Posterior cingulate gyrus (tissue), 11 donors: ENCODE results near the gene FBXL19.
A peak's percentile ranks its signal among the peaks of the same experiment; 100 is the strongest.

ENCODE experiments used
- DNase-seq, 10 donors: peaks; one replicate each; pipeline versions ENCODE4 v3.0.0 to v3.0.0-alpha.2; 2020 to 2021; ENCODE audit warnings: mixed read lengths in 3 of 10
- intact Hi-C: fragments of 100-400 bp; cut with DNase I; formaldehyde crosslinking; loops from one replicate; pipeline ENCODE4 v1.15.1; 2023

Gene FBXL19

DNA sequence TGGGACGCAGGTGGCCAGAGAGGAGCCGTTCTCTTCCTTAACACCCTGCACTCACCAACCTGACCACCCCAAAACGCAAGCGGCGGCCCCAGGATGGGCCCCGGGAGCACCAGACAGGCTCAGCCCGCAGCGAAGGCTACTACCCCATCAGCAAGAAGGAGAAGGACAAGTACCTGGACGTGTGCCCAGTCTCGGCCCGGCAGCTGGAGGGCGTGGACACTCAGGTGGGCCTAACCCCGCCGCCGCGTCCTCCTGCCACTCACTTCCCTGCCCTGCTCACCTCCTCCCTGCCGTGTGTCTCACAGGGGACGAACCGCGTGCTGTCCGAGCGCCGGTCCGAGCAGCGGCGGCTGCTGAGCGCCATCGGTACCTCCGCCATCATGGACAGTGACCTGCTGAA is 57.1 kb downstream of the FBXL19 start:
- intact Hi-C loops = no loop called here
- peak in 1 of 10 donors; percentile 73 for DNase-seq

DNA sequence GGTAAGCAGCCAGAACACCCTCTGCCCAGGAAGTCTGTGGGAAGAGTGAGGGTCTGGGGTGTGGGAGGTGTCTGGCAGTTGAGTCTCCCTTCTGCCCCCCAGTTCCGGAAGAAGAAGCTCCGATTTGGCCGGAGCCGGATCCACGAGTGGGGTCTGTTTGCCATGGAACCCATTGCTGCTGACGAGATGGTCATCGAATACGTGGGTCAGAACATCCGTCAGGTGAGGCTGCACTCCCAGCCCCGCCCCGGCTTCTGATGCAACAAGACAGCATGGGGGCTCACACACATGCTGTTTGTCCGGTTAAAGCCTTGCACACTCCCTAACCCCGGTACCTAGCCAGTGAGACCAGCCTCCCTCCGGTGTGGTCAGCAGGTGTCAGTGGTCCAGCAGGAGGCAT is 57.6 kb downstream of the FBXL19 start:
- peak in 1 of 10 donors; percentile 81 for DNase-seq

GRCh38 chr16:30982548-30983288 is 59.3 kb downstream of the FBXL19 start:
- peak in 1 of 10 donors; percentile 83 for DNase-seq

More for the DNA sequence above, 57.6 kb downstream of the FBXL19 start:
- intact Hi-C loops = no loop called here

DNA sequence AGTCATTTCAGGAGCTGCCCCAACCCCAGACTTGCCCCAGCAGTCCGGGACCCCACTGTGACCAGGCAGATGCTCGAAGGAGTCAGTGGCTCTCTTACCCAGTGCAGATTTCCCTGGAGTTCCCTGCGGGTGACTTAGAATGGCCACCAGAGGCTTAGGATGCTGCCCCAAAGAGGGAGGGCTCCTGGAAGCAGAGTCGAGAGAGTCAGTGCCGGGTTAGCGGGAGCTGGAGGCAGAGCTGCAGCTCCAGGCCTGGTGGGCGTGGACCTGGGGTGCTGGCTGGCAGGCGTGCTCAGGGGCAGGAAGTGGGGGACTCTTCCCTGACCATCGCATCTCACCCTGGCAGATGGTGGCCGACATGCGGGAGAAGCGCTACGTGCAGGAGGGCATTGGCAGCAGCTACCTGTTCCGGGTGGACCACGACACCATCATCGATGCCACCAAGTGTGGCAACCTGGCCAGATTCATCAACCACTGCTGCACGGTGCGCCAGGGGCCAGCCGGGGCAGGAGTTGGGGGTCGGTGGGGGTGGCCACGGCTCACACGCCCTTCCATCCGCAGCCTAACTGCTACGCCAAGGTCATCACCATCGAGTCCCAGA is 60.0 kb downstream of the FBXL19 start:
- peak in 1 of 10 donors; percentile 53 for DNase-seq
- intact Hi-C loops = no loop called here

More at GRCh38 chr16:30982548-30983288, 59.3 kb downstream of the FBXL19 start:
- intact Hi-C loops = no loop called here

DNA sequence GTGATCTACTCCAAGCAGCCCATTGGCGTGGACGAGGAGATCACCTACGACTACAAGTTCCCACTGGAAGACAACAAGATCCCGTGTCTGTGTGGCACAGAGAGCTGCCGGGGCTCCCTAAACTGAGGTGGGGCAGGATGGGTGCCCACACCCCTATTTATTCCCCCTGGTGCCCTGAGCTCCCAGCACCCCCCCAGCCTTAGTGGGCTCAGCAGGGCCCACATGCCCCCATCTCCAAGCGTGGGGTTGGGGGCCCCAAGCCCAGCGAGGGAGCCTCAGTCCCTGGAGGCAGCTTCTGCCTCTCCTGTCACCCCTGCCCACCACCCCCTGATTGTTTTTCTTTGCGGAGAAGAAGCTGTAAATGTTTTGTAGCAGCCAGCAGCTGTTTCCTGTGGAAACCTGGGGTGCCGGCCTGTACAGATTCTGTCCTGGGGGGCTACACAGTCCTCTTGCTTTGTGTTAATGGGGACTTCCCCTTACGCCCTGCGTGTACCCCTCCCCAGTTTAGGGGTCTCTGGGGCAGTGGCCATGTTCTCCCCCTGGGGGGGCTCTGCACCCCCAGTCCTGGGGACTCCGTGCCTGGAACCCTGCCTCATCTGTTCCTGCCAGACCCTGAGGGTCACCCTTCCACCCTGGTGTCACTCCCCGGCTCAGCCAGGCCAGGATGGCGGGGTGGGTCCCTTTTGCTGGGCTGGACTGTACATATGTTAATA is 60.7 kb downstream of the FBXL19 start:
- DNase-seq = peak in 1 of 10 donors; percentile 85
- intact Hi-C loops = loop anchor here (2.0 kb wide), 1 partner anchor 459 kb away; the partner anchor contains the start of gene ZNF843

GRCh38 chr16:30984669-30985400 is 61.5 kb downstream of the FBXL19 start, which contains the start of gene HSD3B7:
TSS of gene HSD3B7 (plus strand) at chr16:30985207. CDS start at chr16:30985659, 452 bp downstream.
- peak; percentile 64 to 97 (median 88) for DNase-seq
- intact Hi-C loops = loop anchor here (1.0 to 5.0 kb wide), 3 partner anchors 112 to 883 kb away; partner anchors contain the start of gene ZNF843

DNA sequence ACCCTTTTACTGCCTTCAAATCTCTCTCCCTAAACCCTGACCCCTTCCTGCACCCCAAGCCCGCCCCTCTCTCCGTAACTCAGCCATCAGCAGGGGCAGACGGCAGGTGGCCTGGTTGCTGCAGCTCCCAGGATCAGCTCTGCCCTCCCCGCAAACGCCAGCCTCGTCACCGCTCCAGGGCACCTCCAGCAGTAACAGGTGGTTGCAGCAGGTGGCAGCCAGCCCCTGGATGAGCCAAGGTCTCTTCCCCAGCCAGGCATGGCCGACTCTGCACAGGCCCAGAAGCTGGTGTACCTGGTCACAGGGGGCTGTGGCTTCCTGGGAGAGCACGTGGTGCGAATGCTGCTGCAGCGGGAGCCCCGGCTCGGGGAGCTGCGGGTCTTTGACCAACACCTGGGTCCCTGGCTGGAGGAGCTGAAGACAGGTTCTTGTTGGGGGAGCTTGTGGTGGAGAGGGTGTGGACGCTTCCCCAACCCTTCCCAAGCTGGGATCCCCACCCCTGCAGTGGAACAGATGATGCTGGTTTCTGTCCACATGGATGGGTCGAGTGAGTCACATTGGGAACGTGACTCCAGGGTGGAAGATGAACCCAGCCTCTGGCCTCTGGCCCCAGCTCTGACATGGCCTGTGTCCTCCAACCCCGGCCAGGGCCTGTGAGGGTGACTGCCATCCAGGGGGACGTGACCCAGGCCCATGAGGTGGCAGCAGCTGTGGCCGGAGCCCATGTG is 62.2 kb downstream of the FBXL19 start:
- peak in 2 of 10 donors; percentile 78 to 81 for DNase-seq
- intact Hi-C loops = loop anchor here (1.0 to 5.0 kb wide), 3 partner anchors 112 to 883 kb away; partner anchors contain the start of gene ZNF843

GRCh38 chr16:30986129-30986991 is 63.0 kb downstream of the FBXL19 start:
- DNase-seq = peak in 2 of 10 donors; percentile 61 to 82
- intact Hi-C loops = loop anchor here (5.0 kb wide), 1 partner anchor 111 kb away; no protein-coding TSS in a partner anchor

DNA sequence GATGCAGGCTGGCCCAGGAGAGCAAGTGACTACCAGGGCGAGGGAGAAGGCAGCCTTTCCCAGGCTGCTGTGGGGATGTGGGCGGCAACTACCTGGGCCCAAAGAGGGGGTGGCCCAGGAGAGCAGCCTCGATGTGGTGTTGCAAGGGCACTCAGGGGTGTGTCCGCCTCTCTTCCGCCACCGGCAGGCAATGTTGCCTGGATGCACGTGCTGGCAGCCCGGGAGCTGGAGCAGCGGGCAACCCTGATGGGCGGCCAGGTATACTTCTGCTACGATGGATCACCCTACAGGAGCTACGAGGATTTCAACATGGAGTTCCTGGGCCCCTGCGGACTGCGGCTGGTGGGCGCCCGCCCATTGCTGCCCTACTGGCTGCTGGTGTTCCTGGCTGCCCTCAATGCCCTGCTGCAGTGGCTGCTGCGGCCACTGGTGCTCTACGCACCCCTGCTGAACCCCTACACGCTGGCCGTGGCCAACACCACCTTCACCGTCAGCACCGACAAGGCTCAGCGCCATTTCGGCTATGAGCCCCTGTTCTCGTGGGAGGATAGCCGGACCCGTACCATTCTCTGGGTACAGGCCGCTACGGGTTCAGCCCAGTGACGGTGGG is 64.3 kb downstream of the FBXL19 start:
- peak in 1 of 10 donors; percentile 72 for DNase-seq
- intact Hi-C loops = loop anchor here (5.0 kb wide), 1 partner anchor 110 kb away; no protein-coding TSS in a partner anchor

DNA sequence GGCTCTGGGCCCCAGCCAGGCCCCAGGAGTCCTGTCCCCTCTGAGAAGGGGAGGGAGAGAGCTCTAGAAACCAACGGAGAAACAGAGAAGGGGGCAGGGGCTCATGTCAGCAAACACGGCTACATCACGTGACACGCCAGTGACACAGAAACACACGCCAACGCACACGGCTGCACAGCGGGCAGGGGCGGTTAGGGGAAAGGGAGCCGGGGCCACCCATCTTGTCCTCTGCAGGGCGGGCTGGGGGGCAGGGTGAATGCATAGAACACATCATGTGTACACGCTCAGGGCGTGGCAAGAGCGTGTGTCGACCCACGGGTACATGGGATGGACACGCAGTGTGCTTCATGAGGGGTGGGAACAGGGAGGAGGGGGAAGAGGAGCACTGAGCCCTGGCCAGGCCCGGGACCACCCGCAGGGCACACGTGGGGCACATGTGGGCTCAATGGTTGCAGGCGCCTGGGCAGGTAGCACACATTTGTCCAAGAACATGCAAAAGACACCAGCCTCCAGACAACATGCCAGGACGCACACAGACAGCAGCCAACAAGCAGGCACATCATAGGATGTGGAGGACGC is 66.2 kb downstream of the FBXL19 start:
- intact Hi-C loops = loop anchor here (5.0 kb wide), 1 partner anchor 108 kb away; no protein-coding TSS in a partner anchor
- DNase-seq = no peak

GRCh38 chr16:30990105-30990504 is 66.7 kb downstream of the FBXL19 start:
- DNase-seq = peak in 1 of 10 donors; percentile 62

DNA sequence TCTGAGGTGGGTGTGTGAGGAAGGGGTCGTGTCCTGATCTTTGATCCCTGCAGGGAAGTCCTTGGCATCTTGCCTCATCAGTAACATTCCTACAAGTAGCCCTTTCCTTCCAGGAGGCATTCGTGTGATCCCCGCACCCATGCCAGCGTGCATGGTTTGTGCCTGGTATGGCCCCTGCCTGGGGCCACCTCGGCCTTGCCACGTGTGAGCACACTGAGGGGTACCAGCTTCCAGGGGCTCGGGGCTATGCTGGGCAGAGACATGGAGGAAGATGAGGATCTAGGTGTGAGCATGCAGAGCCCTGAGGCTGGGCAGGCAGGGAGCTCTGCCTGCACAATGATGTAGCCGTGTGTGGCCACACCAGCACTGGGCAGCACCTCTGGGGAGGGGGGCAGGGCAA is 67.7 kb downstream of the FBXL19 start:
- no peak for DNase-seq
- intact Hi-C loops = no loop called here

More at GRCh38 chr16:30990105-30990504, 66.7 kb downstream of the FBXL19 start:
- intact Hi-C loops = no loop called here

DNA sequence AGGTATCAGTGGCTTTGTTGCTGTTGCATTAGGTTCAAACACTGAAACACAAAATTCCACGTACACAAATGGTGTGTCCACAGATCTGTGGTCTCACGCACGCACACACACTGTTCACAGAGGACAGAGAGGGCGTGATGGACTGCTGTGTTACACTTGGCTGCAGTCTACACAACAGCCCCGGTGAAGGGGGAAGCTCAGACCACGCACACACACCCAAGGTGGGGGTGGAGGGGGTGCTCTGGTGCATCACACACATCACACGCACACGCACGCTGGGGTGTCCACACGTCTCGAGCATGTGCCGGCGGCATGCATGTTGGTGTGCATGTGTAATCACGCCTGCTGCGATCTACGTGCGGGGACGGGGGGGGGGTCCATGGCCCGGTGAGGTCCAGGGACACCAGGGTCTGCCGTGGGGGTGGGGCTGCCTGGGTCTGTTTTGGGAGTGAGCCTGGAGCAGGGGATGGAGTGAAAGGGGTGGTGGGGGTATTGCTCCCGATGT is 69.0 kb downstream of the FBXL19 start:
- no peak for DNase-seq
- intact Hi-C loops = no loop called here

DNA sequence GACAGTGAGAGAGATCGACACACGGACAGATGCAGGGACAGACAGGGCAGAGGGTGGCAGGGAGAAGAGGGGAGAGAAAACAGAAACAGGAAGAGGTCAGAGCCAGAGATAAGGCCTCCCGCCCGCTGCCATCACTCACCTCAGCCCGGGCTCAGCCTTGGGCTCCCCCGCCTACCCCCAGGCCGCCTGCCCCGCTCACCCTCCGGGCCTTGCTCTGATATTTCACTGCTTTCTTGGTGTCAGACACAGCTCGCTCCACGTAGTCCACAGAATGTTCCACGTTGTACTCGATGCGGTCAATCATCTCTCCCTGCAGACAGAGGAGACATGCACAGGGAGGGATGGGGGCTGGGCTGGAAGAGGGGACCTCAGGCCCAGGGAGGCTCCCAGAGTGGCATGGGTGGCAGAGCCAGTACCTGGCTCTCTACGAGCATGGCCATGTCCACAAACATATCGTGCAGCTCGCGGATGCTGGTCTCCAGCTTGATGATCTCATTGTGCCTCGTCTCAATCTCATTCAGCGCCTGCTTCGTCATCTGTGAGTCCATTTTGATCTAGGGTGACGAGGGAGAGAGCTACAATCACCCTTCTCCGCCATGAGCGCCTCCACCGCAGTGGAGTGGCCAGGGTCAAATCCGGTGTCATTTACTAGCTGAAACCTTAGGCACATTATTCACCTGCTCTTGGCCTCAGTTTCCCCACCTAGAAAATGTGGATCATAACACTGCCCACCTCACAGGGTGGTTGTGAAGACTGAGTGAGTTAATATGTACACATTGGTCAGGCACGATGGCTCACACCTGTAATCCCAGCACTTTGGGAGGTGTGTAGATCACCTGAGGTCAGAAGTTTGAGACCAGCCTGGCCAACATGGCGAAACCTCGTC is 69.8 kb downstream of the FBXL19 start:
- DNase-seq = no peak
- intact Hi-C loops = no loop called here

DNA sequence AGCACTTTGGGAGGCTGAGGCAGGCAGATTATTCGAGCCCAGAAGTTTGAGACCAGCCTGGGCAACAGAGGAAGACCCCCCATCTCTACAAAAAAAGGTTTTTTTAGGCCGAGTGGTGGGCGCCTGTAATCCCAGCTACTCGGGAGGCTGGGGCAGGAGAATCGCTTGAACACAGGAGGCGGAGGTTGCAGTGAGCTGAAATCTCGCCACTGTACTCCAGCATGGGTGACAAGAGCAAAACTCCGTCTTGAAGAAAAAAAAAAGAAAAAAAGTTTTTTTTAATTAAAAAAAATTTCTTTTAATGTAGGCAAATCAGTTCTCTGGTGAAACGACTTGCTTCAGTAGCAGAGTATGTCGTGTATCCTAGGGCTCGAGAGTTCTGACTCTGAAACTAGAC is 72.6 kb downstream of the FBXL19 start:
- intact Hi-C loops = no loop called here
- no peak for DNase-seq

DNA sequence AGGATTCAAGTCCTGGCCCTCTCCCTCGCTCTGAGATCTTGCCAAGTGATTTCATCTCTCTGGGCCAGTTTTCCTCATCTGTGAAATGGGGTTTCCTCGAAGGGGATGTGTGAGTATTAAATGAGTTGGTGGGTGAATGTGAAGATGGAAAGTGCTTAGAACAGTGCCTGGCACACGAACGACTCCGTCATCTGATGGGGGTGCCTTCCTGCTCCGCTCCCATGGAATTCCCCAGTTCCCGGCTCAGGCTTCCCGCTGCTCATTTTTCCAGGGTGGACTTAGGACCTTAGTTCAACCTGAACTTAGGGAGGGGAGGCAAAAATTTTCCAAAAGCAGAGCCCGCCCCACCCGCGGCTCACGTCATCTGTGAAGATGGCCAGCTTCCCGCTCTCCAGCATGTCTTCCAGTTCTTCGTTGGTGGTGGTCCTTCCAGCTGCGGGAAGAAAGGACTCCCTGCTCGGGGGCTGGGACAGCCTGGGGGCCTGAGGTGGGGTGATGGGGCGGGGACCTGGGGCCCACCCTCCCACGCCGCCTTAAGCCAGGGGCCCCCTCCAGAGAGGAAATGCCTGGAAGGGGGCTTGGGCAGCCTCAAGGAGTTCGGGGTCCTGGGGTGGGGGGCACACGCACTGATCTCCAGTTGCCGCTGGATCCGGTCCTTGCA is 73.1 kb downstream of the FBXL19 start:
- DNase-seq = no peak
- intact Hi-C loops = no loop called here
